Stimulated activated CD4-positive, alpha-beta T cell treated with anti-CD3 and anti-CD28 coated beads, TNF-alpha, amount 100 ng/mL, for 1 hour (primary cell): ENCODE measurements around the gene PCDHGB3.
"Not testable (repeated sequence)": the region's sequence is repeated elsewhere in the genome, so short reads cannot be mapped to it uniquely, and the experiment has no call there.

ENCODE experiments used
- DNase-seq, 3 donors: peaks; one replicate each; pipeline ENCODE4 v3.0.0-alpha.2; 2020; ENCODE audit warnings: low read depth in 3 of 3, low spot score in 1 of 3

PCDHGB3 gene

DNA sequence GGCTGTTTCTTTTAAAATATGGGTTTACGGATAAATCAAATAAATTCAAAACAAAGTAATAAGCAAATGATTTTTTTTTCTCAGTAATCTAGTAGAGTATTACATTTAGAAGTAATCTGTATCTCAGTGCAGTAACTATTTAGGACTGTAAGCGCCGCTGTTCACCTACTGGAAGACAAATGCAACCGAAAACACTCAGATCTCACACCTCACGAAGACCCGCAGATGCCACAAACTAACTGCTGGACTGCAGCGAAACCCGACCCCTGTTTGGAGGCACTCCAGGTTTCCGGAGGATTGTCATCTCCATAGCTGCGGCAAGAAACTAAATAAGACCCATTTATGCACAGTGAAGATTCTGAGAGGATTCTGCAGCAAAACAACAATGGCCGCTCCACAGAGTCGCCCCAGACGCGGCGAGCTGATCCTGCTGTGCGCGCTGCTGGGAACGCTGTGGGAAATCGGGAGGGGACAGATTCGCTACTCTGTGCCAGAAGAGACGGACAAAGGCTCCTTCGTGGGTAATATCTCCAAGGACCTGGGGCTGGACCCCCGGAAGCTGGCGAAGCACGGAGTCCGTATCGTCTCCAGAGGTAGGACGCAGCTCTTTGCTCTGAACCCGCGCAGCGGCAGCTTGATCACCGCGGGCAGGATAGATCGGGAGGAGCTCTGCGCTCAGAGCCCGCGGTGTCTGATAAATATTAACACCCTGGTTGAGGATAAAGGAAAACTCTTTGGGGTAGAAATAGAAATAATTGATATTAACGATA, 22.6 kb downstream of the PCDHGB3 start, which contains the start of gene PCDHGA8:
Gene PCDHGA8 (plus strand): TSS at position 205 of the 770 bp plus-strand sequence. CDS start 181 bp downstream, at position 386.
- no peak for DNase-seq

DNA sequence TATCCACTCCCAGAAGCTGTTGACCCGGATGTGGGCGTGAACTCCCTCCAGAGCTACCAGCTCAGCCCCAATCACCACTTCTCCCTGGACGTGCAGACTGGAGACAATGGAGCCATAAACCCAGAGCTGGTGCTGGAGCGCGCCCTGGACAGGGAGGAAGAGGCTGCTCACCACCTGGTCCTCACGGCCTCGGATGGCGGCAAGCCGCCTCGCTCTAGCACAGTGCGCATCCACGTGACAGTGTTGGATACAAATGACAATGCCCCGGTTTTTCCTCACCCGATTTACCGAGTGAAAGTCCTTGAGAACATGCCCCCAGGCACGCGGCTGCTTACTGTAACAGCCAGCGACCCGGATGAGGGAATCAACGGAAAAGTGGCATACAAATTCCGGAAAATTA, 23.2 kb downstream of the PCDHGB3 start:
- DNase-seq: no peak

DNA sequence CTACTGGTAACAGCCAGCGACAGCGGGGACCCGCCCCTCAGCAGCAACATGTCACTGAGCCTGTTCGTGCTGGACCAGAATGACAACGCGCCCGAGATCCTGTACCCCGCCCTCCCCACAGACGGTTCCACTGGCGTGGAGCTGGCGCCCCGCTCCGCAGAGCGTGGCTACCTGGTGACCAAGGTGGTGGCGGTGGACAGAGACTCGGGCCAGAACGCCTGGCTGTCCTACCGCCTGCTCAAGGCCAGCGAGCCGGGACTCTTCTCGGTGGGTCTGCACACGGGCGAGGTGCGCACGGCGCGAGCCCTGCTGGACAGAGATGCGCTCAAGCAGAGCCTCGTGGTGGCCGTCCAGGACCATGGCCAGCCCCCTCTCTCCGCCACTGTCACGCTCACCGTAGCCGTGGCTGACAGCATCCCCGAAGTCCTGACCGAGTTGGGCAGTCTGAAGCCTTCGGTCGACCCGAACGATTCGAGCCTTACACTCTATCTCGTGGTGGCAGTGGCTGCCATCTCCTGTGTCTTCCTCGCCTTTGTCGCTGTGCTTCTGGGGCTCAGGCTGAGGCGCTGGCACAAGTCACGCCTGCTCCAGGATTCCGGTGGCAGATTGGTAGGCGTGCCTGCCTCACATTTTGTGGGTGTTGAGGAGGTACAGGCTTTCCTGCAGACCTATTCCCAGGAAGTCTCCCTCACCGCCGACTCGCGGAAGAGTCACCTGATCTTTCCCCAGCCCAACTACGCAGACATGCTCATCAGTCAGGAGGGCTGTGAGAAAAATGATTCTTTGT, 24.6 kb downstream of the PCDHGB3 start:
- not testable (repeated sequence) for DNase-seq

DNA sequence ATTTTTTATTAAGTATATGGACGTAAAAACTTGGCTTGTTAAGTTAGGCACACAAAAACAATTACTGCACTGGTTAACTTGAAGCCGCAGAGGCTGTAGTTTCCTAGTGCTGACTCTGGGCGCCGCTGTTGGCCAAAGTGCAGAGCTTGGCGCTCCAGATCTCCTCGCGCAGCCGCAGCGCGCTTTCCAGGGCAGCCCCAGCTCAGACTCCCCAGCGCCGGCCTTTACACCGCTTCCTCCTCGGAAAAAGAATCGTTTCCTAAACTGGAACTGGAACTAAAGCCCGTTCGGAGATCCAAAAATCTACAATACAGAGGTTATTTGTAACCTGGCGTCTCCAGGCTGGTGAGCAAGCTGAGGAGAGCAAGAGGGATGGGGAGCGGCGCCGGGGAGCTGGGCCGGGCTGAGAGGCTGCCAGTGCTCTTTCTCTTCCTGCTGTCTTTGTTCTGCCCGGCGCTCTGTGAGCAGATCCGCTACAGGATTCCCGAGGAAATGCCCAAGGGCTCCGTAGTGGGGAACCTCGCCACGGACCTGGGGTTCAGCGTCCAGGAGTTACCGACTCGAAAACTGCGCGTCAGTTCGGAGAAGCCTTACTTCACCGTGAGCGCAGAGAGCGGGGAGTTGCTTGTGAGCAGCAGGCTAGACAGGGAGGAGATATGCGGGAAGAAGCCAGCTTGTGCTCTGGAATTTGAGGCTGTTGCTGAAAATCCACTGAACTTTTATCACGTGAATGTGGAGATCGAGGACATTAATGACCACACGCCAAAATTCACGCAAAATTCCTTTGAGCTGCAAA, 27.9 kb downstream of the PCDHGB3 start, which contains the start of gene PCDHGB5:
Gene PCDHGB5 (plus strand): TSS at position 192 of the 796 bp plus-strand sequence. CDS start 181 bp downstream, at position 373.
- DNase-seq: not testable (repeated sequence)

- DNase-seq: no peak
Observed at GRCh38 chr5:141398608-141399007, 28.6 kb downstream of the PCDHGB3 start.

GRCh38 chr5:141399555-141400258, 29.7 kb downstream of the PCDHGB3 start:
- no peak for DNase-seq

- DNase-seq: no peak
Observed at GRCh38 chr5:141402553-141403243, 32.7 kb downstream of the PCDHGB3 start, which contains the start of gene PCDHGA9. Gene PCDHGA9 (plus strand): TSS chr5:141402778. CDS start chr5:141402953, 175 bp downstream.

DNA sequence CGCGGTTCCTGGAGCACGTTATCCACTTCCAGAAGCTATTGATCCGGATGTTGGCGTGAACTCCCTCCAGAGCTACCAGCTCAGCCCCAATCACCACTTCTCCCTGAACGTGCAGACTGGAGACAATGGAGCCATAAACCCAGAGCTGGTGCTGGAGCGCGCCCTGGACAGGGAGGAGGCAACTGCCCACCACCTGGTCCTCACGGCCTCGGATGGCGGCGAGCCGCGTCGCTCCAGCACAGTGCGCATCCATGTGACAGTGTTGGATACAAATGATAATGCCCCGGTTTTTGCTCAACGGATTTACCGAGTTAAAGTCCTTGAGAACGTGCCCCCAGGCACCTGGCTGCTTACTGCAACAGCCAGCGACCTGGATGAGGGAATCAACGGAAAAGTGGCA, 33.3 kb downstream of the PCDHGB3 start:
- no peak for DNase-seq

GRCh38 chr5:141407790-141408505, 37.9 kb downstream of the PCDHGB3 start, which contains the start of gene PCDHGB6:
Gene PCDHGB6 (plus strand): TSS chr5:141408021. CDS start chr5:141408203, 182 bp downstream.
- not testable (repeated sequence) for DNase-seq

GRCh38 chr5:141409598-141410306, 39.7 kb downstream of the PCDHGB3 start:
- DNase-seq: no peak

GRCh38 chr5:141411575-141411974, 41.5 kb downstream of the PCDHGB3 start:
- DNase-seq: no peak

DNA sequence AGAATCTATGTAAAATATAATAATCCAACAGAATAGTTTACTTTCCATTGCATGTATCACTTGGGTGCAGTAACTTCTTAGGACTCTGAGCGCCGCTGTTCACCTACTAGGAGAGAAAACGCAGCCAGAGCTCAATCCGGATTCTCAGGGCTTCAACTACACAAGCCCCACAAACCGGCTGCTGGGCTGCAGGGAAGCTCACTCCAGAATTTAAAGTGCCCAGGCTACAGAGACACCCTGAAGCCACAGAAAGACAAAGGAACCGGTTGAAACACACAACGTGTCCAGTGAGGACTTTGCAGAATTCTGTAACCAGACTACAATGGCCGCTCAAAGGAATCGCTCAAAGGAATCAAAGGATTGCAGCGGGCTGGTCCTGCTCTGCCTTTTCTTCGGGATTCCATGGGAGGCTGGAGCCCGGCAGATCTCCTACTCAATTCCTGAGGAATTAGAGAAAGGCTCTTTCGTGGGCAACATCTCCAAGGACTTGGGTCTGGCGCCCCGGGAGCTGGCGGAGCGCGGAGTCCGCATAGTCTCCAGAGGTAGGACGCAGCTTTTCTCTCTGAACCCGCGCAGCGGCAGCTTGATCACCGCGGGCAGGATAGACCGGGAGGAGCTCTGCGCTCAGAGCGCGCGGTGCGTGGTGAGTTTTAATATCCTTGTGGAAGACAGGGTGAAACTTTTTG, 43.0 kb downstream of the PCDHGB3 start, which contains the start of gene PCDHGA10:
Gene PCDHGA10 (plus strand): TSS at position 134 of the 686 bp plus-strand sequence. CDS start 189 bp downstream, at position 323.
- DNase-seq: peak in 2 of 3 donors; percentile 13 to 37

DNA sequence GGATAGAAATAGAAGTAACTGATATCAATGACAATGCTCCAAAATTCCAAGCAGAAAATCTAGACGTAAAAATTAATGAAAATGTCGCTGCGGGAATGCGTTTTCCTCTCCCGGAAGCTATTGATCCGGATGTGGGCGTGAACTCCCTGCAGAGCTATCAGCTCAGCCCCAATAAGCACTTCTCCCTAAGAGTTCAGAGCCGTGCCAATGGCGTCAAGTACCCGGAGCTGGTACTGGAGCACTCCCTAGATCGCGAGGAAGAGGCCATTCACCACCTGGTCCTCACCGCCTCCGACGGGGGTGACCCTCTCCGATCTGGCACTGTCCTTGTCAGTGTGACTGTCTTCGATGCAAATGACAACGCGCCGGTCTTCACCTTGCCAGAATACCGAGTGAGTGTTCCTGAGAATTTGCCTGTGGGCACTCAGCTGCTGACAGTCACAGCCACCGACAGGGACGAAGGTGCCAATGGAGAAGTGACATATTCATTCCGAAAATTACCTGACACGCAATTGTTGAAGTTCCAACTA, 43.6 kb downstream of the PCDHGB3 start:
- no peak for DNase-seq

DNA sequence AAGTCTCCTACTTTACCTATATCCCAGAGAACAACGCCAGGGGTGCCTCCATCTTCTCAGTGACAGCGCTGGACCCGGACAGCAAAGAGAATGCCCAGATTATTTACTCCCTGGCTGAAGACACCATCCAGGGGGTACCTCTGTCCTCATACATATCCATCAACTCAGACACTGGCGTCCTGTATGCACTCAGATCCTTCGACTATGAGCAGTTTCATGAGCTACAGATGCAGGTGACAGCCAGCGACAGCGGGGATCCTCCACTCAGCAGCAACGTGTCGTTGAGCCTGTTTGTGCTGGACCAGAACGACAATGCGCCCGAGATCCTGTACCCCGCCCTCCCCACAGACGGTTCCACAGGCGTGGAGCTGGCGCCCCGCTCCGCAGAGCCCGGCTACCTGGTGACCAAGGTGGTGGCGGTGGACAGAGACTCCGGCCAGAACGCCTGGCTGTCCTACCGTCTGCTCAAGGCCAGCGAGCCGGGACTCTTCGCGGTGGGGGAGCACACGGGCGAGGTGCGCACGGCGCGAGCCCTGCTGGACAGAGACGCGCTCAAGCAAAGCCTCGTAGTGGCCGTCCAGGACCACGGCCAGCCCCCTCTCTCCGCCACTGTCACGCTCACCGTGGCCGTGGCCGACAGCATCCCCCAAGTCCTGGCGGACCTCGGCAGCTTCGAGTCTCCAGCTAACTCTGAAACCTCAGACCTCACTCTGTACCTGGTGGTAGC, 44.7 kb downstream of the PCDHGB3 start:
- not testable (repeated sequence) for DNase-seq

DNA sequence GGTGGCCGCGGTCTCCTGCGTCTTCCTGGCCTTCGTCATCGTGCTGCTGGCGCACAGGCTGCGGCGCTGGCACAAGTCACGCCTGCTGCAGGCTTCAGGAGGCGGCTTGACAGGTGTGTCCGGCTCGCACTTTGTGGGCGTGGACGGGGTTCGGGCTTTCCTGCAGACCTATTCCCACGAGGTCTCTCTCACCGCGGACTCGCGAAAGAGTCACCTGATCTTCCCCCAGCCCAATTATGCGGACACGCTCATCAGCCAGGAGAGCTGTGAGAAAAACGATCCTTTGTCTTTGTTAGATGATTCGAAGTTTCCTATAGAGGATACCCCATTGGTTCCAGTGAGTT, 45.2 kb downstream of the PCDHGB3 start:
- DNase-seq: not testable (repeated sequence)

DNA sequence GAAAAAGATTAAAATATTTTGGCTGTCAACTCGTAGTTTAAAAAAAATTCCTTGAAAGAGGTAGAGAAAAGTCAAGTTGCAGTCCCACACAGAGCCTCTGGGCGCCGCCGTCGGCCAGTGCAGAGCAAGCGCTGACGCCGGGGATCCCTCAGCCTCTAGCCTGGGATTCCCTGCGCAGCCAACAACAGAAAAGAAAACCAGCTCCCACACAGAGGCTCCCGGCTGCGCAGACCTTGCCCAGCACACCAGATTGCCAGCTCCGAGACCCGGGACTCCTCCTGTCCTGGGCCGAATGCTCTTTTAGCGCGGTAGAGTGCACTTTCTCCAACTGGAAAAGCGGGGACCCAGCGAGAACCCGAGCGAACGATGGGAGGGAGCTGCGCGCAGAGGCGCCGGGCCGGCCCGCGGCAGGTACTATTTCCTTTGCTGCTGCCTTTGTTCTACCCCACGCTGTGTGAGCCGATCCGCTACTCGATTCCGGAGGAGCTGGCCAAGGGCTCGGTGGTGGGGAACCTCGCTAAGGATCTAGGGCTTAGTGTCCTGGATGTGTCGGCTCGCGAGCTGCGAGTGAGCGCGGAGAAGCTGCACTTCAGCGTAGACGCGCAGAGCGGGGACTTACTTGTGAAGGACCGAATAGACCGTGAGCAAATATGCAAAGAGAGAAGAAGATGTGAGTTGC, 47.6 kb downstream of the PCDHGB3 start, which contains the start of gene PCDHGB7:
Gene PCDHGB7 (plus strand): TSS at position 184 of the 679 bp plus-strand sequence. CDS start 183 bp downstream, at position 367.
- DNase-seq: peak in 1 of 3 donors; percentile 41
